Activated naive CD8-positive, alpha-beta T cell (primary cell): ENCODE results near the gene TMEM242.
A peak's percentile ranks its signal among the peaks of the same experiment; 100 is the strongest.
"Not testable (repeated sequence)": the region's sequence is repeated elsewhere in the genome, so short reads cannot be mapped to it uniquely, and the experiment has no call there.

Experiments
- H3K27ac Mint-ChIP-seq: one replicate; pipeline ENCODE4 v1.8.0; 2021; ENCODE audit warnings: mixed read lengths
- H3K27me3 Mint-ChIP-seq: one replicate; pipeline ENCODE4 v1.8.0; 2021; ENCODE audit warnings: mixed read lengths
- H3K36me3 Mint-ChIP-seq: one replicate; pipeline ENCODE4 v1.8.0; 2021; ENCODE audit warnings: mixed read lengths
- H3K4me1 Mint-ChIP-seq: one replicate; pipeline ENCODE4 v1.8.0; 2021; ENCODE audit warnings: low read depth, mixed read lengths
- H3K4me3 Mint-ChIP-seq: one replicate; pipeline ENCODE4 v1.8.0; 2021; ENCODE audit warnings: mild to moderate bottlenecking, mixed read lengths
- H3K9me3 Mint-ChIP-seq: one replicate; pipeline ENCODE4 v1.8.0; 2021; ENCODE audit warnings: low read depth, mixed read lengths

The TMEM242 gene

DNA sequence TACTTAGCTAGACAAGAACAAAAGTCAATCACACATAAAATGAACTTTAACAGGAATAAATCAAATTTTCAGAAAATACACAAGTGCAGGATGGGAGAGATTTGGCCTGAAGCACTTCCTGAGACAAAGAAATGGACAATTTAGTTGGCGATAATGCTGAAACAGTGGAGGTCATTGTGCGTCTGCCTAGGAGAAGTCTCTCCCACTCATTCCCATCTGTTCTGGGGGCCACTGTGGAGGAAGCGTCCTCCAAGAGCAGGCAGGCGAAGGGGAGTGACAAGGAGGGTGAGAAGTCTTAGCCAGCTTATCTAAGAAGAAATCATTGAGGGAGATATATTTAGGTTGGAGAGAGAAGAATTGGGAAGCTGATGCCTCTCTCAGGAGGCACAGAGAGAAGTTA, 10.2 kb upstream of the TMEM242 start:
- Mint-ChIP-seq H3K27me3 (peaks cover 16% of the 10 kb centered on the region), H3K4me3 (no peak overlapping the region), H3K4me1 (no peaks in the 10 kb centered on the region), H3K9me3 (no peaks in the 10 kb centered on the region), H3K36me3 (no peaks in the 10 kb centered on the region), H3K27ac (no peak overlapping the region)

DNA sequence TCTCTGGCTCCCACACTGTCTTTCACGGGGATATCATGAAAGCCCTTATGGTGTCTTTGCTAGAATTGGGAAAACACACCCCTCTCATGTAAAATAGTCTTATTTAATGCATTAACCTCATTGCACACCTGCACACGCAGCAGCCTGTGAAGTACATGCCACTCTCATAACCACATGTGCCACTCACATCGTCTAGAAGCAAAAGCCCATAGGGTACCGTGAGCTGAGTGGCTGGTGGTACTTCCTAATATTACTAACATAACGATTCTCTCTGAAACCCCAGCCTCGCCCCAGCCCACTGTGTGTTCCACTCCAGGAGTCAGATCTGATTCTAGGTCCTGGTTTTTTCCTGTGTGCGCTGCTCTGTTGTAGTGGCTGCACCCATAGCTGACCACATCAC, 9.5 kb upstream of the TMEM242 start:
- Mint-ChIP-seq H3K27ac (no peak overlapping the region), H3K9me3 (no peaks in the 10 kb centered on the region), H3K4me1 (no peaks in the 10 kb centered on the region), H3K4me3 (no peak overlapping the region), H3K27me3 (peaks cover 20% of the 10 kb centered on the region), H3K36me3 (no peaks in the 10 kb centered on the region)

DNA sequence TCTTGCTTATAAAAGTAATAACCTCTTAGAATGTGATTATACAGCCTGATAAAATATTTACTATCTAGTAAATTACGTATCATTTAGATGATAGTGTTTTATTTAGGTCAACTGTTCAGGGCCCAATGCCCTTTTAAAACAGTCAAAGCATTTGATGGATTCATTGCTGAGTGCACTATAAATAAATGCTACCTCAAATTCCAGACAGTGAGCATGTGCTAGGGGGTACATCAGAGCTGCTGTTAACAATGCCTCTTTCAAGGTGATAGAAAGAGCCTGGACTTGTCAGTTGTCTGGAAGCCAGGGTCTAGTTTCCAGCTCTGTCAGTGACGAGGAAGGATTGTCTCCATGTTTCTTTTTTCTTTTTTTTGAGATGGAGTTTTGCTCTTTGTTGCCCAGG, 7.5 kb upstream of the TMEM242 start:
- H3K36me3 Mint-ChIP-seq, result no peaks in the 10 kb centered on the region
- H3K9me3 Mint-ChIP-seq, result no peaks in the 10 kb centered on the region
- H3K4me1 Mint-ChIP-seq, result no peaks in the 10 kb centered on the region
- no peak overlapping the region for H3K4me3 Mint-ChIP-seq
- H3K27ac Mint-ChIP-seq, result no peak overlapping the region
- peaks cover 20% of the 10 kb centered on the region for H3K27me3 Mint-ChIP-seq

GRCh38 chr6:157329829-157330228, 6.5 kb upstream of the TMEM242 start:
- Mint-ChIP-seq H3K4me1 (peaks cover 2% of the 10 kb centered on the region), H3K27me3 (peaks cover 19% of the 10 kb centered on the region), H3K36me3 (no peaks in the 10 kb centered on the region), H3K27ac (no peak overlapping the region), H3K9me3 (no peaks in the 10 kb centered on the region), H3K4me3 (no peak overlapping the region)

GRCh38 chr6:157328108-157328692, 4.9 kb upstream of the TMEM242 start:
- Mint-ChIP-seq H3K27ac (no peak overlapping the region), H3K4me1 (peaks cover 9% of the 10 kb centered on the region), H3K4me3 (no peak overlapping the region), H3K27me3 (peaks cover 14% of the 10 kb centered on the region), H3K36me3 (no peaks in the 10 kb centered on the region), H3K9me3 (no peaks in the 10 kb centered on the region)

DNA sequence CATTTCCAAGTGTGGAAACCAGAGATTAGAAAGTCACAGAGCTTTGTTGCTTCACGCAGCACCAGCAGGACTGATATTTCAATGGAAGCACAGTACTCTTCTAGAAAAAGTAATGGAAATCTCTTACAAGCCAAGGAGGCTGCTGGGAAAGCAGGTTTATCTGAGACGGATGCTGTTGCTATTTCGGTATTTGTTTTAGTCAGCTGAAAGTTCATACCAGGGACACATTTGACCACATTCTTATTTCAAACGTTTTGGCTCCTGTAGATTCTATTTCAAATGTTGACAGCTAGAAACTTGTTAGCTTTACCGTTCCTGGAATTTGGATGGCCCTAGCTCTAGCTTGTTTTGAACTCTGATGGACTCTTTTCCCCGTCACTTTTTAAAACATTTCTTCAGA, 3.7 kb upstream of the TMEM242 start:
- H3K27ac Mint-ChIP-seq, result no peak overlapping the region
- peaks cover 16% of the 10 kb centered on the region for H3K4me1 Mint-ChIP-seq
- H3K27me3 Mint-ChIP-seq, result peaks cover 9% of the 10 kb centered on the region
- no peaks in the 10 kb centered on the region for H3K9me3 Mint-ChIP-seq
- no peaks in the 10 kb centered on the region for H3K36me3 Mint-ChIP-seq
- no peak overlapping the region for H3K4me3 Mint-ChIP-seq

- H3K9me3 Mint-ChIP-seq, result no peaks in the 10 kb centered on the region
- H3K27ac Mint-ChIP-seq, result no peak overlapping the region
- H3K4me3 Mint-ChIP-seq, result peak overlapping the region; percentile 25
- peaks cover 9% of the 10 kb centered on the region for H3K27me3 Mint-ChIP-seq
- no peaks in the 10 kb centered on the region for H3K36me3 Mint-ChIP-seq
- H3K4me1 Mint-ChIP-seq, result peaks cover 24% of the 10 kb centered on the region
Measured at GRCh38 chr6:157325069-157325805, 1.9 kb upstream of the TMEM242 start.

DNA sequence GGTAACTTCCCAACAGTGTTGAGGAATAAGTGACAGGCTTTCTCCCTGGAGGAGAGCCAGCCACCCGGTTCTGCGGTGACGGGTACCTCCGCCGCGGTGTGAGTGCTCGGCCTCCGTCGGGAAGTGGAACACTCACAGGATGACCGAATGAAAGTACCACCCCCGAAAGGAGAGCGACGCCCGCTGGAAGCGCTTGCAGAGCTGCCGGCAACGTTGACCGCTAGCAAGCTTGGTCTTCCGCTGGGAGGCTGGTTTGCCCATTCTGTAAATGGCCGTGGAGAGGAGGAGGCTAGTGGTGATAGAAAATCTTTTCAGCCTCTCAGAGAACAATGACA, 614 bp upstream of the TMEM242 start:
- peak overlapping the region; percentile 90 for H3K27ac Mint-ChIP-seq
- H3K4me3 Mint-ChIP-seq, result peak overlapping the region; percentile 98
- no peaks in the 10 kb centered on the region for H3K9me3 Mint-ChIP-seq
- H3K27me3 Mint-ChIP-seq, result peaks cover 5% of the 10 kb centered on the region
- no peaks in the 10 kb centered on the region for H3K36me3 Mint-ChIP-seq
- H3K4me1 Mint-ChIP-seq, result peaks cover 24% of the 10 kb centered on the region

DNA sequence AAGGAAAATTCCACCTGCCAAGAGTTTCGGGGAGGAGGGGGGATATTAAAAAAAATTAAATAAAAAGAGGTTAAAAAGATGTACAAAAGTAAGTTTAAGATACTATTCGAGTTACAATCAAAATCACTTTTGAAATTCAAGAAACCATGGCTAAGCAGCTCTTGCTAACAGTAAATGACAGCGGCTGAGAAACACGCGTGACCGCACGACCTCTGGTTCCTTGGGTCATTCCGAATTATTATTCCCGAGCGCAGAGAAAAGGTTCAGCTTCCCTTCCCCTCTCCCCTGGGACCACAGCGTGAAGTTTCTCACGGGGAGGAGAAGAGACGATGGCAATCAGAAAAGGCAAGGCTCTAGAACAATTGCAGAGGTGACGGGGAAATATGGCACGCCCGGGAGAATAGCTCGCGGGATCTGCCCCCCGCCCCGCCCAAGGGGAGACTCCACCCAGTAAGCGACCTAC, 496 bp downstream of the TMEM242 start:
- Mint-ChIP-seq H3K36me3 (no peaks in the 10 kb centered on the region), H3K27me3 (peaks cover 1% of the 10 kb centered on the region), H3K4me1 (peaks cover 24% of the 10 kb centered on the region), H3K9me3 (no peaks in the 10 kb centered on the region), H3K27ac (peak overlapping the region; percentile 90), H3K4me3 (peak overlapping the region; percentile 98)

- Mint-ChIP-seq H3K27me3 (no peaks in the 10 kb centered on the region), H3K36me3 (peaks cover 6% of the 10 kb centered on the region), H3K9me3 (no peaks in the 10 kb centered on the region), H3K27ac (peak overlapping the region; percentile 68), H3K4me1 (peaks cover 17% of the 10 kb centered on the region), H3K4me3 (no peak overlapping the region)
Measured at GRCh38 chr6:157316871-157317814, 6.2 kb downstream of the TMEM242 start.

DNA sequence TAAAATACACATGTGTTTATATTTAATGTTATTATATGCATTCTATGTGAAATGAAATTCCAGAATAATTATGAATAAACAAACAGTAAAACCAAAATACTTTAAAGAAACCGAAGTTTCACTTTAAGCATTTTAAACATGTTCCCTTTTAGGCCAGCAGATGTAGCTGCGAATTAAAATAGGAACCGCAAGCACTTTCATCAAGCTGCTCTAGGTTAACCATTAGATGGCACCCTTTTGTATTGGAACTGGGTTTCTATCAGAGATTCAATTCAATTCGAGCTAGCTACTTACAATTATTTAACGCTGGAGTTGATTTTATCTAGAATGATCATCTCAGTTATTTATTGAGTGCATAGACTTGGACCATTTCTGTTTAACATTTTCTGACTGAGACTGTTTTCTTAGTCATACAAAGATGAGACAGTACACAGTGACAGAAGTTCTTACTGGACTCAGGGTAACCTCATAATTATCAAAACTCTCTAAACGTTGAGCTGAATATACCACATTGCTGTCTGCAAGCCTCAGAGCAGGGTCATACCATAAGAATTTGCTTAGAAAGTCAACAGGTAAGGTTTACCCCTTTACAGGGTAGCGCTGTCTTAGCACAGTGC, 8.5 kb downstream of the TMEM242 start:
- Mint-ChIP-seq H3K9me3 (no peaks in the 10 kb centered on the region), H3K27me3 (no peaks in the 10 kb centered on the region), H3K36me3 (peaks cover 6% of the 10 kb centered on the region), H3K4me1 (peaks cover 10% of the 10 kb centered on the region), H3K4me3 (no peak overlapping the region), H3K27ac (no peak overlapping the region)

GRCh38 chr6:157313531-157314467, 9.5 kb downstream of the TMEM242 start:
- Mint-ChIP-seq H3K4me1 (peaks cover 10% of the 10 kb centered on the region), H3K9me3 (no peaks in the 10 kb centered on the region), H3K36me3 (peaks cover 6% of the 10 kb centered on the region), H3K27me3 (no peaks in the 10 kb centered on the region), H3K4me3 (no peak overlapping the region), H3K27ac (no peak overlapping the region)

DNA sequence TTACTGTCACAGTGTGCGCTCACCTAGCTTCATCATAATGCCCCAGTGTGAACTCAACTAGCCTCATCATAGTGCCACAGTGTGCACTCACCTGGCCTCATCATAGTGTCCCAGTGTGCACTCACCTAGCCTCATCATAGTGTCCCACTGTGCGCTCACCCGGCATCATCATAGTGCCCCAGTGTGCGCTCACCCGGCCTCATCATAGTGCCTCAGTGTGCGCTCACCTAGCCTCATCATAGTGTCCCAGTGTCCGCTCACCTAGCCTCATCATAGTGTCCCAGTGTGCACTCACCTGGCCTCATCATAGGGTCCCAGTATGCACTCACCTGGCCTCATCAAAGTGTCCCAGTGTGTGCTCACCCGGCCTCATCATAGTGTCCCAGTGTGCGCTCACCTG, 10.6 kb downstream of the TMEM242 start:
- no peaks in the 10 kb centered on the region for H3K27me3 Mint-ChIP-seq
- no peaks in the 10 kb centered on the region for H3K9me3 Mint-ChIP-seq
- peaks cover 10% of the 10 kb centered on the region for H3K4me1 Mint-ChIP-seq
- H3K27ac Mint-ChIP-seq, result no peak overlapping the region
- H3K36me3 Mint-ChIP-seq, result peaks cover 9% of the 10 kb centered on the region
- H3K4me3 Mint-ChIP-seq, result no peak overlapping the region

GRCh38 chr6:157310693-157311092, 12.6 kb downstream of the TMEM242 start:
- H3K36me3 Mint-ChIP-seq, H3K27ac Mint-ChIP-seq, H3K4me1 Mint-ChIP-seq, H3K4me3 Mint-ChIP-seq, H3K27me3 Mint-ChIP-seq, H3K9me3 Mint-ChIP-seq: not testable (repeated sequence)
